ENCODE results near the gene UNKL. TPM values are rescaled to one million over a fixed set of nuclear protein-coding genes. Genes with fewer than 3 reads are reported as not detected.

Gene UNKL
- total and polyA plus RNA-seq, 8 donors, result 4.4 to 22.1 (median 10.2) TPM

- peak overlapping the region in 2 of 4 donors; percentile 27 to 38 for H3K27ac ChIP-seq
- H3K4me3 ChIP-seq, result peak overlapping the region in 3 of 4 donors; percentile 33 to 52 (median 36)
- peak; percentile 63 for FAIRE-seq
- H3K4me1 ChIP-seq, result peaks cover 3 to 5% (median 4%) of the 10 kb centered on the region in 3 donors
- intact Hi-C loops (cut with DNase I), result no loop called here
- TF ChIP-seq CTCF (IDR thresholded peaks at IDR 0.05), result no peak
- ATAC-seq, result peak; percentile 95 to 98 (median 97)
- 2 to 3% methylated on average over 40 to 42 of the region's 42 CpGs for WGBS, 2 donors
- no peaks in the 10 kb centered on the region for H3K9me3 ChIP-seq
- H3K27me3 ChIP-seq, result no peaks in the 10 kb centered on the region
- no peaks in the 10 kb centered on the region for H3K36me3 ChIP-seq
- peak; percentile 88 to 99 (median 95) for DNase-seq
Observed at GRCh38 chr16:1408171-1408837, 6.2 kb downstream of the UNKL start.

GRCh38 chr16:1407753-1408152 is 6.8 kb downstream of the UNKL start:
- intact Hi-C loops (cut with DNase I), result no loop called here
- peak overlapping the region in 2 of 4 donors; percentile 36 to 52 for H3K4me3 ChIP-seq
- TF ChIP-seq CTCF (IDR thresholded peaks at IDR 0.05), result no peak
- ATAC-seq, result peak; percentile 23 to 47 (median 40)
- H3K4me1 ChIP-seq, result peaks cover 3 to 5% (median 4%) of the 10 kb centered on the region in 3 donors
- H3K27me3 ChIP-seq, result no peaks in the 10 kb centered on the region
- FAIRE-seq, result no peak
- no peaks in the 10 kb centered on the region for H3K9me3 ChIP-seq
- no peaks in the 10 kb centered on the region for H3K36me3 ChIP-seq
- WGBS, 2 donors, result 7 to 12% methylated on average over 11 of the region's 11 CpGs
- DNase-seq, result peak in 1 of 6 donors; percentile 41
- peak overlapping the region in 2 of 4 donors; percentile 27 to 38 for H3K27ac ChIP-seq

- WGBS, 2 donors, result 85 to 92% methylated on average over 14 of the region's 14 CpGs
- FAIRE-seq, result no peak
- peaks cover 0 to 22% (median 7%) of the 10 kb centered on the region in 3 donors for H3K36me3 ChIP-seq
Observed at GRCh38 chr16:1403733-1404132, 10.8 kb downstream of the UNKL start.

GRCh38 chr16:1403036-1403435 is 11.5 kb downstream of the UNKL start:
- DNase-seq, result no peak
- Histone ChIP-seq H3K4me3 (no peak overlapping the region), H3K27ac (no peak overlapping the region), H3K4me1 (no peaks in the 10 kb centered on the region), H3K27me3 (no peaks in the 10 kb centered on the region), H3K9me3 (no peaks in the 10 kb centered on the region), H3K36me3 (peaks cover 0 to 26% (median 9%) of the 10 kb centered on the region in 3 donors)
- 91 to 96% methylated on average over 22 of the region's 22 CpGs for WGBS, 2 donors
- no peak for TF ChIP-seq CTCF (IDR thresholded peaks at IDR 0.05)
- FAIRE-seq, result no peak
- intact Hi-C loops (cut with DNase I), result no loop called here
- no peak for ATAC-seq

More at GRCh38 chr16:1403733-1404132, 10.8 kb downstream of the UNKL start:
- Histone ChIP-seq H3K4me1 (peaks cover 3 to 4% (median 4%) of the 10 kb centered on the region in 3 donors), H3K27me3 (no peaks in the 10 kb centered on the region), H3K9me3 (no peaks in the 10 kb centered on the region), H3K27ac (no peak overlapping the region), H3K4me3 (no peak overlapping the region)
- intact Hi-C loops (cut with DNase I), result no loop called here
- no peak for DNase-seq
- no peak for TF ChIP-seq CTCF (IDR thresholded peaks at IDR 0.05)
- no peak for ATAC-seq

GRCh38 chr16:1401758-1402154 is 12.7 kb downstream of the UNKL start:
- DNase-seq (no peak), FAIRE-seq (no peak), ATAC-seq (no peak)
- Histone ChIP-seq H3K27me3 (no peaks in the 10 kb centered on the region), H3K27ac (no peak overlapping the region), H3K4me1 (no peaks in the 10 kb centered on the region), H3K4me3 (no peak overlapping the region), H3K9me3 (no peaks in the 10 kb centered on the region), H3K36me3 (peaks cover 0 to 30% (median 9%) of the 10 kb centered on the region in 3 donors)
- 91 to 94% methylated on average over 13 of the region's 13 CpGs for WGBS, 2 donors
- TF ChIP-seq CTCF (IDR thresholded peaks at IDR 0.05), result no peak
- intact Hi-C loops (cut with DNase I), result no loop called here

Data from pancreas (tissue), 10 donors.